CD4-positive, alpha-beta T cell treated with Interleukin-4 for 1 hour (primary cell): Measurements from ENCODE around the gene TGM5.
"Not testable (repeated sequence)": the region's sequence is repeated elsewhere in the genome, so short reads cannot be mapped to it uniquely, and the experiment has no call there.

Source experiments
- DNase-seq, 2 donors: peaks; one replicate each; pipeline ENCODE4 v3.0.0-alpha.2; 2020 to 2022

Gene TGM5

DNA sequence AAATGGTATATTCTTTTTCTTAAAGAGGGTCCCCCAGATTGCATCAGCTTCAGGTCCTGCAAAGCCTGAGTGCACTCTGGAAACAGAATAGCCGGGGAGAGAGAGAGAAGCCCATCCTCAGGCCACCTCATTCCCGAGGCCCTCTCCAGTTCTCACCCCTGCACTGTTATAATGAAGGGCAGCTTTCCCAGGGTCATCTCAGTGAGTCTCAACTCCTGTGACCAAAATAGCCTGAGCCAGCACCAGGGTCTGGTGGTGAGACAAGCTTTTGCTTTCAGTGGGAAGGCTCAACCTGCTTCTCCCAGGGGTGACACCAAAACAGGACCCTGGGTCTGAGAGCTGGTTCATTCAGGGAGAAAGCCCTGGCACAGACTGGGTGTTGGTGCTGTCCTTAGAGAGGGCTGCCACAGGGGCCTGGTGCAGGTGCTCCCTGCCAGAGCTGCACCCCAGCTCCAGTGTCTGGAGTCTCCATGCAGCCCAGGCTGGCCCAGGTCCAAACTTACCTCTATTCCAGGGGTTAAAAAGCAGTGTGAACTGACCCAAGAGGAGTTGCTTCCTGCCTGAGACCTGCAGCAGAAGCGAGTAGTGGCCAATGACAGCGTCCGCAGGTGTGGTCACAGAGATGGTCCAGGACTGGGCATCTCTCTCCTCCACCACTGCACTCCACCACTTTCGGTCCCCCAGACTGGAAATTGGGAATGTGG lies 52.0 kb downstream of the TGM5 start:
- DNase-seq: no peak

DNA sequence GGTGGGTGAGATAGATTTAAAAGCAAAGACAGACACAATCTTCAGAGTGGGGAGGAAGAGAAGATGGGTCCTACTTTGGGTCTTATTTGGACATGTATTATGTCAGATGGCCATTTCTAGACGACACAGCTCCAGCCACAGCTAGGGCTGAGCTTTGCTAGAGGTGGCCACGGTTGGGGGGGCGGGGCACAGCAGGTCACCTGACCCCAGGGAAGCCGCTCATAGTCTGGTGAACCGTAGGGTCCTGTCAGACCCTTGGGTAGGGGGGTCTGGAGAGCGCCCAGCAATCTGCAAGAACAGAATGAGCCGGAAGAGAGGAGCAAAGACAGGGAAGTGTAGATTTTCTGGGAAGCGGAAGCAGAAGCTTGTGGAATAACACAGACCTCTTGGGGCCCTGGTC lies 52.6 kb downstream of the TGM5 start:
- no peak for DNase-seq

DNA sequence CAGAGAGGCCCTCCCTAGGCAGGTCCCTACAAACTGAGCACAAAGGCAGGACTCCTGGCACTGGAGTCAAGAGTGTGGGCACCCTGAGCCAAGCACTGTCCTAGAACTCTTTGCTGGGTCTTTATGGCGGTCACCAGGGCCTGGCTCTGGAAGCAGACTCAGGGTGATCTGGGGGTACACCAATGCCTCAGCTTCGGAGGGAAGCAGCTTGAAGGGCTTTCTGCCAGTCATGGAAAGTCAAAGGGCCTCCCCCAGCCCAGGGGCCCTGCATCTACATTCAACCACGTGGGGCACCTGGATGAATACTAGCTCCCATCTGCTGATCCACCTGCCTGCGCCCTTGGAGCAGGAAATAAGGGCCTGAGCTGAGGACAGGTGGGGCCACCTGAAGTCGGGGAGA lies 53.3 kb downstream of the TGM5 start:
- DNase-seq: no peak

DNA sequence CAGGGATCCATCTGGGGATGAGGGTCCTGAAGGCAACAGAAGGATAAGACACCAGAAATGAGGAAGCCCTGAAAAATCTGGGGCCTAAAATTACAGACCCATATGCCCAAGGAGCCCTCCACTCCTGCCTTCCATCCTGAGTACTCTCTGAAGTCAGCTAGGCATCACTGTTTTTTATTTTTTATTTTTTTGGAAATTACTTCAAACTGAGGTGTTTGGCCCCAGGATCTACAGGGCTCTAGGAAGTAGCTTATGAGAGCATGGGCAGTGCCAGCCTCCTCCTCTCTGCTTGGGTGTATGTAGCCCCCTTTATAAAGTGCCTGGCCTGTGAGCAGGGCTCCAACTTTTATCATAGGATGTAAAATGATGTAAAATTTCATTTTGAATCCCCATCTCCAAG lies 53.8 kb downstream of the TGM5 start:
- no peak for DNase-seq

DNA sequence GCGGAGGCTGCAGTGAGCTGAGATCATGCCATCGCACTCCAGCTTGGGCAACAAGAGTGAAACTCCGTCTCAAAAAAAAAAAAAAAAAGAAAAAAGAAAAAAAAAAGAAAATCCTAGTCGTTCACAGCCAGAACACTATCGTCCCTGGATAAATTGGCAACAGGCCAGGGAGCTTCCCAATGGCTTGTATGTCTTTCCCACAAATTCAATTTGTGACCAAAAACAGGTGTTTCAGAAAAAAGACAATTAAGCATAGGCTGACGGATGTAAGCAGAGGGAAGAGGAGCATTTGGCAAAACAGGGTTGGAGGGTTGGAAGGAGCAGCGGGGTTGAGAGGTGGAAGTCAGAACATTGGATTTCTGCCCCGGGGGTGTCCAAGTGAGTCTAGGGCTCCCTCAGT lies 54.4 kb downstream of the TGM5 start:
- DNase-seq: no peak

DNA sequence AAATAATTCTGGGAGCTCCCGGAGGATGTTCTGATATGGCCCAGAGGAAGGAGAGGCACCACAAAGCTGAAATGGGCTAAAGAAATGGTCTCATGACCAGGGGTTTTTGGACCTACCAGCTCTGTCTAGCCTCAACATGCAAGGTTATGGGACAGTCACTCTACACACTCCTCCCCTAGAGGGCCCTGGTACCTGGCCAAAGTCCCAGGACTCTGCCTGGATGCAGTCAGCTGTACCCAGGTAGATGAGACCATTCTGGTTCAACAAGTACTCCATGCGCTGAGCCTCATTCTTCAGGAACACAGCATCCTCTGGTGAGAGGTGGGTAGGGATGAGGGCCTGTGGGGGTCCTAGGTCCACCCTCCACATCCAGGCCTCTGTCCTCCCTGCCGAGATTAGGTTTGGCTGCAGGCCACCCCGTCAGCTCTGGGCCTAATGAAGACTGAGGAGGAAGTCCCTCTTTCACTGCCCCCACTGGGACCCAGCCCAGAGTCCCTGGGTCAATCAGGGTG lies 55.4 kb downstream of the TGM5 start:
- DNase-seq: no peak

DNA sequence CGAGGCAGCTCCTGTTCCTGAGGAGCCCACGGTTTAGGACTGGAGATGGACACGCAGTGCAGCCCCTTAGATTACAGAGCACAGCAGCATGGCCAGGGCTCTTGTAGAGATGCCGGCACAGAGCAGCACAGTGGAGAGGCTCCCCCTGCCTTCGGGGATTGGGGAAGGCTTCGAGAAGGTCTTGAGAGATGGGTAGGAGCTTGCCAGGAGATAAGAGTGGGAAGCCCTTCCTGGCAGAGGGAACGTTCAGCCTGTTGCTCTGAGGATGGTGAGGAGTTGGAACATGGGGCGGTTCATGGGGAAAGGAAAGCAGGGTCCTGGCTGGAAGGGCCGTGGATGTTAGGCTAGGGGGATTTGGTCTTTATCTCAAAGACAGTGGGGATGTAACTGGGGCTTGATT lies 55.9 kb downstream of the TGM5 start:
- no peak for DNase-seq

DNA sequence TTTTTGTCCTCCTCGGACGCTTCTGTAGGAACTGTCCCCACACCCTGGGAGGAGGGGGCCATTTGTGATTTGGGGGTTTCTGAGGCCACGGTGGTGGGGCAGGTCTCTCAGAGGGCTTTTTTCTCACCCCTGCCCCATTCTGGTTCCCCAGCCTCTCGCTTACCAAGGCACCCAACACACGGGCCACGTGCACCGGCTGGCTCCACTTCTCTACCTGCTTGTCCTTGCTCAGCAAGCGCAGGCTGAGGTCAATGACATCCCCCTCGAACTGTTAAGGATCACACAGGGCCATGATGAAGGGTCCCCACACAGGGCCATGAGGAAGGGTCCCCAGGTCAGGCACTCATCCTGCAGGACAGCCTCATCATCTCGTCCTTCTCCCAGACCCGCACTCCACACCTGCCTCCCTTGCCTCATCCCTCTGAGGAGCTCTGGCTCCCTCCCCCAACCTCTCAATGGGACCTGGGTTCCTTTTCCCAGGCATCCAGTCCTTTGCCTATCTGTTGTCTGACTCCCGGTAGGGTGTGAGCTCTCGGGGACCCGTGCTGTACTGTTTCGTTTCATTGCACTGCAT lies 56.5 kb downstream of the TGM5 start:
- DNase-seq: no peak

DNA sequence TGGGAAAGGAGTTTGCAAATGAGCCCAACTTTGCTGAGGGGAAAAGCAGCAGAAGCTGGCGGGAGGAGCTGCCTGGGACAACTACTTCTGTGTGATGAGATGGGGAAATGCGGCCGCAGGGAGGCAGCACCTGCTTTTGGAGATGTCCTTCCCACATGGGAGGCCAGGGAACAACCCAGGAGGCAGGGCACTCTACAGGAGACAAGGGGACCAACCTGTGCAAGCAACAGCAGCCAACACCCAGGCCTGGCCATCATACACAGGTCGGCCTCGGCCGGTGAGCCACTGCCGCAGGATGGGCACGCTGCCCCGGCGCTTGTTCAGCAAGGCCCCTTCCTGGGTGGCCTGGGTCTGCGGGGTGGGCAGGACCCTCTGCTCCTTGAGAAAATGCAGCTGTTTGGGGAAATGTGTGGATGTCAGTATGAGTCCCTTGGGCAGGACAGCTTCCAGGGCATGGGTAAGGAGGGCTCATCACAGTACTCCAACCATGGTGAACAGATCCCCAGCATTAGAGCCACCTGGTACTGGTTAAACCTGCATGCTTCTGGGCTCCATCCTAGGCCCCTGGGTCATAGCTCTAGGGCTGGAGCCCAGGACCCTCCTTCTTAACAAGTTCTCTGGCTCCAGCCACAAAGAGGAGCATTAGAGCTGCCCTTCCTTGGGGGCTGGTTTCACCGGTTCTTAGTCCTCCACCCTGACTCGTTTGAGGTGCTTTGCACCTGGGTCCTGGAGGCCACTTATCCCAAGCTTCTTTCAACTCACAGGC lies 57.5 kb downstream of the TGM5 start:
- DNase-seq: no peak

DNA sequence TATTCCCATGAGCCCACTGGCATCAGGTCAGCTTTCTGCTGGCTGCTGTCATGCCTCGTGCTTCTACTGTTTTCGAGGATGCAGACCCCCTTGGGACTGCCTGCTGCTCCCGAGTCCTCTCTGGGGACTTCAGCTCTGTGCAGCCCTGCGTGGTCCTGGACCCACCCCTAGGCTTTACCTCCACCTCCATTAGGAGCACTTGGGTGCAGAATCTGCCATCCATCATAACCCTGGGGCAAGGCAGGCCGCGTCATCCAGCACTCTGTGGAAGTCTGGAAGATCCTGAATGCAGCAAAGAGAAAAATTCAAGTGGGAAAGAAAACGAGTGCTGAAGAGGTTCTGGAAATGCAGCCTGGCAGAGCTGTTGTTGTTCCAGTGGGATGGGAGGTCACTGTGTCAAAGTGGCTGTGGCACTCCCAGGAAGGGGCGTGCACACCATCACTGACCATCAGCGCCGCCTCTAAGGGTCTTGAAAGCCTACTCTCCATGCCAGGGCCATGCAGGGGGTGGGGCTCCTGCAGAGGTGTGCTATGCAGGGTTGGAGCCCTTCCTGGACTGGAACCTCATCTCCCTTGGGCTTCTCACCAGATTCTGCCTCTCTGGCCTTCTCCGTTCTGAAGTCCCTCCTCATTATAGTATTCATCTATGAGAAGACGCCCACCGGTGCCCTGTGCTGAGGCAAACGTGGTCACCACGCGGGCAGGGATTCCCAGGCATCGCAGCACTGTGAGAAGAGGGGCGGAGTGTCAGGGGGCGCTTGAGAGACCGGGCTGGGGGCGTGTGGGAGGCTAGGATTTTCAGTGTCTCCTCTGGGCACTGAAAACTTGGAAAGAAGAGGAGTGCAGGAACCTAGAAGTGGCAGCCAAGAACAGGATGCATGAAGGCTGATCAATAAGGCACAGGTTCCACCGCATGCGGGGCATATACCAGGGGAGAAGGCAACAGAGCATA lies 58.4 kb downstream of the TGM5 start:
- no peak for DNase-seq

DNA sequence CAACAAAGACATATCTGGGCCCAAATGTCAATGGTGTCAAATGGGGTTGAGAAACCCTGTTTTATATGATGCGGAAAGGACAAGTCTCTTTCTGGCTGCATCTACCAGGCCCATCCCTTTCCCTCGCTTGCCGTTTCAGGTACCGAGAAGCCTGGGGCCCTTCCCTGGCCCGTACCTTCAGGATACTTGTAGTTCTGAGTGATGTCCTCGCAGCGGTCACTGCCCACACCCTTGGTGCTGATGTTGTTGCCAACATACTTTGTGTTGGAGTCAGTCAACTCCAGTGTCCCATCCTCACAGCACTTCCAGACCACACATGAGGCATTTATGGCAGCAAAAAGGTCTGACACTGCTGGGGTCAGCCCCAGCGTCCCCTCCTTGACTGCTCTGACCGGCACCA lies 59.7 kb downstream of the TGM5 start:
- no peak for DNase-seq

DNA sequence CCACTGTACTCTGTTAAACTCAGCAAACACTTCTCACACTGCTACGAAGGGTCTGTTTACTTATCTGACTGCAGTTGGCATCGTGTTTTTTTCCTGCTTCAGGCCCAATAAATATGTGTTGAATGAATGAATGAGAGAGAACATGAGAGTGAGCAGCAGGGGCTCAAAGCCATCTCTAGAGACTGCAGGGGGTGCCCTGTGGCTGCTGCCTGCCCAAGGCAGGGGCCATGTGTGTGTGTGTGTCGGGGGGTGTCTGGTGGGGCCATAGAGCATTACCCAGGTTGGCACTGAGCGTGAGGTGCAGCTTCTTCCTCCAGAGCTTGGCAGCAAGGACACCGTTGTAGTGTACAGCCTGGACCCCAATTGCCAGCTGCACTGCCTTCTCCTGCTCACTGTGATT lies 60.7 kb downstream of the TGM5 start:
- DNase-seq: no peak

DNA sequence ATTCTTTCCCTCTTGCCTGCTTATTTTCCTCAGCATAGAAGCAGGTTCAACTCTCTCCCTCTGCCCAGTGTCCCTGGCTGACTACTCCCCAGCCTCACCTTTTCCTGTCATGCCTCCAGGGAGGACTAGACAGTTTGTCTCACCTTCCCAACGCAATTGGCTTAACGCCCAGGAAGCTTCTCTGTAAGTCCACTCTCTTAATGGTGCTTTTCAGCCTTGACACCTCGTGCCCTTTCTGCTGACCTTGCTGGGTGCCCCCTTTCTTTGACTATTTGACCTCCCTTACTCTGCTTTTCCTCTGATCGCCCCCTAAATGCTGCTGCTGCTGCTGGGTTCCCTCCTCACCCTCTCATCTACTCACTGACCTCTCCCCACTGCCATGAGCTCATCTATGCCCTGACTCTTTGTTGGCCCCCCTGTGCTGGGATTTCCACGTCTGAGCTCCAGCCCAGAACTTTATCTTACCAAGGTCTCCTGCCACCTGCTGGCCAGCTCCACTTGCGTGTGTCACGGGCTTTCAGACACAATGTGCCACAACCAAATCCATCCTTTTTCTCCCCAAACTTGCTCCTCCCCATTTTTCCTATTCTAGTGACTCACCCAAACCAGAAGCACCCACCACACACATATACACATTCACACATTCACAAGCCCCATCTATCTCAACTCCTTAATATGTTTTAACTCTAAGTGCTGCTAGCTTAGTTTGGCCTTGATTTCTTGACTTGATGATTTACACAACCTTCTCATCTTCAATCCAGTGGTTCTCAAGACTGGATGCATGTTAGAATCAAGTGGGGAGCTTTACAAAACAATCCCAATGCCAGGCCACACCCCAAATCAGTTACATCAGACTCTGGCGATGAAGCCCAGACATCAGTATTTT lies 62.5 kb downstream of the TGM5 start:
- peak; percentile 36 to 40 for DNase-seq

DNA sequence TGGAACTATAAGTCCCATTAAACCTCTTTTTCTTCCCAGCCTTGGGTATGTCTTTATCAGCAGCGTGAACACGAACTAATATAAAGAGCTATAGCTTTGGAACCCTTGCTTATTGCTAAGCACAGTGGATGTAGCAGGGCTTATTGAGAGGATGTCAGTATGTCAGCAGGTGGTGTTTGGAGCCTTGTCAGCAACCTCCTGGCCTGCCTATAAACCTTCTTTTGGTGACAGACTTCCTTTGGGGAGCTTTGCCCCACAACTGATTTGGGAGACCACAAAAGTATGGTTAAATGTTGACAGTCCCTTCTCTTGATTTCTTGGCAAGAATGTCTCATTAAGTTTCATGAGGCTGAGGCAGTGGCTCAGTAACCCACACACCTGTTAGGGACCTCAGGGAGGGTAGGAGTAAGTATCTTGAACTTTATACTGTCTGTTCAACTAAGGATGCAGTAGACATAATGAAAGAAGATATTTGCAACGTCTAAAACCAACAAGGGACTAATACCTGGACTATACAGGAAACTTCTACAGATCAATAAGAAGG lies 66.7 kb downstream of the TGM5 start:
- no peak for DNase-seq

DNA sequence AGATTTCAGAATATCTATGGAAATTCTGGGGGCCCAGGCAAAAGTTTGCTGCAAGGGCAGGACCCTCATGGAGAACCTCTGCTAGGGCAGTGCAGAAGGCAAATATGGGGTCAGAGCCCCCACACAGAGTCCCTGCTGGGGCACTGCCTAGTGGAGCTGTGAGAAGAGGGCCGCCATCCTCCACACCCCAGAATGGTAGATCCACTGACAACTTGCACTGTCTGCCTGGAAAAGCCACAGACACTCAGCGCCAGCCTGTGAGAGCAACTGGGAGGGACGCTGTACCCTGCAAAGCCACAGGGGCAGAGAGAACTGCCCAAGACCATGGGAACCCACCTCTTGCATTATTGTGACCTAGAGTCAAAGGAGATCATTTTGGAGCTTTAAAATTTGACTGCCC lies 67.7 kb downstream of the TGM5 start:
- DNase-seq: no peak

DNA sequence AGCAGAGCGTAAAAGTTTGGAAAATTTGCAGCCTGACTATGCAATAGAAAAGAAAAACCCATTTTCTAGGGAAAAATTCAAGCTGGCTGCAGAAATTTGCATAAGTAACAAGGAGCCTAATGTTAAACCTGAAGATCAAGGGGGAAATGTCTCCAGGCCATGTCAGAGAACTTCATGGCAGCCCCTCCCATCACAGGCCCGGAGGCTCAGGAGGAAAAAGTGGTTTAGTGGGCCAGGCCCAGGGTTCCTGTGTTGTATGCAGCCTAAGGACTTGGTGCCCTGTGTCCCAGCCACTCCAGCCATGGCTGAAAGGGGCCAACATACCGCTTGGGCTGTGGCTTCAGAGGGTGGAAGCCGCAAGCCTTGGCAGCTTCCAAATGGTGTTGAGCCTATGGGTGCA lies 68.2 kb downstream of the TGM5 start:
- not testable (repeated sequence) for DNase-seq

DNA sequence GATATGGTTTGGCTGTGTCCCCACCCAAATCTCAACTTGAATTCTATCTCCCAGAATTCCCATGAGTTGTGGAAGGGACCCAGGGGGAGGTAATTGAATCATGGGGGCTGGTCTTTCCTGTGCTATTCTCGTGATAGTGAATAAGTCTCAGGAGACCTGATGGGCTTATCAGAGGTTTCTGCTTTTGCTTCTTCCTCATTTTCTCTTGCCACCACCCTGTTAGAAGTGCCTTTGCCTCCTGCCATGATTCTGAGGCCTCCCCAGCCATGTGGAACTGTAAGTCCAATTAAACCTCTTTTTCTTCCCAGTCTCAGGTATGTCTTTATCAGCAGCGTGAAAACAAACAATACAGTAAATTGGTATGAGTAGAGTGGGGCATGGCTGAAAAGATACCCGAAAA lies 69.0 kb downstream of the TGM5 start:
- DNase-seq: not testable (repeated sequence)

DNA sequence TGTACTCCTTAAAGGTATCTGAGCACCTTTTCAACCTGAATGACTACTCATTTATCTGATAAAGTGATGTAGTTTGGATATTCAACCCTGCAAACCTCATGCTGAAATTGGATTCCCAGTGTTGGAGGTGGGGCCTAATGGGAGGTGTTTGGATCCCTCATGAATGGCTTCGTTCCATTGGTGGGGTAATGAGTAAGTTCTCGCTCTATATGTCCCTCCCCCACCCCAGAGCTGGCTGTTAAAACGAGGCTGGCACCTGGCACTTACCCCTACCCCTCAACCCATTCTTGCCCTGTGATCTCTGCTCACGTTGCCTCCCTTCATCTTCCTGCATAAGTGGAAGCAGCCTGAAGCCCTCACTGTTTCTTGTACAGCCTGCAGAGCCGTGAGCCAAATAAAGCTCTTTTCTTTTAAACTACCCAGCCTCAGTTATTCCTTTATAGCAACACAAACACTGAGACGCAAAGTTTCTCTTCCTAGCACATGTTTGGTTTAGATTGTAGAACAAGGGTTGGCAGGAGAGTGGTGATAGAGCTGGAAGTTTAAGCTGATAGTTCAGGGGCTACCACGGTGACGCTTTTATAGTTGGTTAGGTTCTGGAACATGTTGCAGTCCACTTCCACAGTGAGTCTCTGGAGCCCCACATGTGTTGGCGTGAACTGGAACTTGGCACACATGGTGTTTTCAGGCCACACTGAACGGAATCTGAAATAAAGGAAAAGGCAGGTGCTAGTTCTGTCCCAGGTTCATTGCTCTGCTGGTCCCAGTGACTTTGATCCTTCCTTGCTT lies 69.8 kb downstream of the TGM5 start:
- DNase-seq: no peak

DNA sequence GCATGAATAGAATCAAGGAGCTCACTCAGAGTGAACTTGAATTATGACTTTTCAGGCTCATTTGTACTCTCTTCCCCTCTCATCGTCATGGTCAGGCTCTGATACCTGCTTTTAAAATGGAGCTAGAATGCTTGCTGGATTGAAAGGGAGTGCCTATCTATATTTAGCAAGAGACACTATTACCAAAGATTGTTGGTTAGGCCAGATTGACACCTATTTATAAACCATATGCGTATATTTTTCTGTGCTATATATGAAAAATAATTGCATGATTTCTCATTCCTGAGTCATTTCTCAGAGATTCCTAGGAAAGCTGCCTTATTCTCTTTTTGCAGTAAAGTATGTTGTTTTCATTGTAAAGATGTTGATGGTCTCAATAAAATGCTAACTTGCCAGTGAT lies 71.9 kb downstream of the TGM5 start:
- DNase-seq: no peak

DNA sequence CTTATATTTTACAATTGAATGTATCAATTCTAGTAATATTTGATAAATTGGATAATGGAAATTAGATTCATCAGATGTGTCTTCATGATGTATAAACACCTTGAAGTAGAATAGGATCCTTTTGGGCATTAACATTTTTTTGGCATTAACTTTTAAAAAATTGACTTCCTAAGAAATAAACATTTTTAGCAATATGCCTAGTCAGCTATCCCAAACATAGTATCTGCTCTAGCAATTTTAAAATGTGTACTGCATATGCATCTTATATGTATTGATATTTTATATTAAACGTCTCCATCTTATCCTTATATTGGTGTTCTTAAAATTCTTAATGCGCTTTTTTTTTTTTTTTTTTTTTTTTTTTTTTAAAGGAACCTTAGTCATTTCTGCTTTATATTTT lies 73.0 kb downstream of the TGM5 start:
- no peak for DNase-seq

DNA sequence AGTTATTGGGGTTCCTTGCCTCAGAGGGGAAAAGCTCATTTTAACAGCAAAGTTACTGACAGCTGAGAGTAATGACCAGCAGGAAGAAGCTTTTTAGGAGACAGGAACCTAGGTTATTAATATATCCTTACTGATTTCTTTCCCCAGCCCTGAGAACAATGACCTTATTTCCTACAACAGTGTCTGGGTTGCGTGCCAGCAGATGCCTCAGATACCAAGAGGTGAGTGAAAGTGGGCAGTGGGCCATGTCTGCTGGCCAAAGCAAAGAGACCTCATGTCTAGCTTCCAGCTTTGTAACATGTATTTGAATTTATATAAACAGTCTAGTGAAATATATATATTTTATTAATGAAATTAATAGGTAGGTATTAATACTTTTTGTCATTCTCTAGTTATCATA lies 76.5 kb downstream of the TGM5 start:
- no peak for DNase-seq
